CD4-positive, alpha-beta T cell treated with Interleukin-4 for 4 hours (primary cell): ENCODE data around the gene MMP8.
"Not testable (repeated sequence)": the region's sequence is repeated elsewhere in the genome, so short reads cannot be mapped to it uniquely, and the experiment has no call there.

Experiments used
- DNase-seq: peaks from one replicate; pipeline ENCODE4 v3.0.0-alpha.2; 2020

The MMP8 gene

GRCh38 chr11:102724904-102725500 is at the start of gene MMP8:
Gene MMP8 (minus strand): TSS chr11:102724954. CDS start chr11:102724855, 99 bp downstream.
- no peak for DNase-seq

GRCh38 chr11:102773386-102773785 is 48.6 kb upstream of the MMP8 start:
- DNase-seq: no peak

GRCh38 chr11:102771351-102771750 is 46.6 kb upstream of the MMP8 start:
- no peak for DNase-seq

GRCh38 chr11:102770191-102770590 is 45.4 kb upstream of the MMP8 start:
- DNase-seq: no peak

GRCh38 chr11:102767800-102768199 is 43.0 kb upstream of the MMP8 start:
- no peak for DNase-seq

- DNase-seq: no peak
Measured at GRCh38 chr11:102763440-102763839, 38.7 kb upstream of the MMP8 start.

GRCh38 chr11:102762361-102762767 is 37.6 kb upstream of the MMP8 start:
- DNase-seq: no peak

- DNase-seq: no peak
Measured at GRCh38 chr11:102761646-102762238, 37.0 kb upstream of the MMP8 start.

GRCh38 chr11:102760344-102761035 is 35.7 kb upstream of the MMP8 start:
- no peak for DNase-seq

GRCh38 chr11:102757823-102758549 is 33.2 kb upstream of the MMP8 start:
- DNase-seq: no peak

GRCh38 chr11:102753267-102753666 is 28.5 kb upstream of the MMP8 start:
- no peak for DNase-seq

- no peak for DNase-seq
Measured at GRCh38 chr11:102751673-102752072, 26.9 kb upstream of the MMP8 start.

- no peak for DNase-seq
Measured at GRCh38 chr11:102749101-102749722, 24.5 kb upstream of the MMP8 start.

- DNase-seq: not testable (repeated sequence)
Measured at GRCh38 chr11:102746746-102747578, 22.2 kb upstream of the MMP8 start.

- DNase-seq: no peak
Measured at GRCh38 chr11:102734650-102735049, 9.9 kb upstream of the MMP8 start.

GRCh38 chr11:102733232-102733875 is 8.6 kb upstream of the MMP8 start:
- peak; percentile 27 for DNase-seq

- DNase-seq: not testable (repeated sequence)
Measured at GRCh38 chr11:102730944-102731343, 6.2 kb upstream of the MMP8 start.

- DNase-seq: no peak
Measured at GRCh38 chr11:102729849-102730815, 5.4 kb upstream of the MMP8 start.

- no peak for DNase-seq
Measured at GRCh38 chr11:102727890-102728289, 3.1 kb upstream of the MMP8 start.

GRCh38 chr11:102722821-102723220 is 1.9 kb downstream of the MMP8 start:
- no peak for DNase-seq
